Testis (tissue), 2 donors: ENCODE measurements around the gene TMEM52.

Source experiments
- POLR2A ChIP-seq: fragments of 450-650 bp; IDR thresholded peaks from one replicate; pipeline ENCODE4 v1.6.1; 2017; ENCODE audit warnings: antibody characterized with exemption, mild to moderate bottlenecking, moderate library complexity
- TF ChIP-seq, protein P1 (sequence below), 3 experiments: fragments of 450-650 bp in 2 of 3; fragments of 200-600 bp in 1 of 3; sonication (generic) in 1 of 3; IDR thresholded peaks; one replicate each; pipeline ENCODE4 v1.5.1; 2016 to 2019; ENCODE audit warnings: antibody characterized with exemption in 3 of 3, mild to moderate bottlenecking in 2 of 3, moderate library complexity in 1 of 3

DNA sequence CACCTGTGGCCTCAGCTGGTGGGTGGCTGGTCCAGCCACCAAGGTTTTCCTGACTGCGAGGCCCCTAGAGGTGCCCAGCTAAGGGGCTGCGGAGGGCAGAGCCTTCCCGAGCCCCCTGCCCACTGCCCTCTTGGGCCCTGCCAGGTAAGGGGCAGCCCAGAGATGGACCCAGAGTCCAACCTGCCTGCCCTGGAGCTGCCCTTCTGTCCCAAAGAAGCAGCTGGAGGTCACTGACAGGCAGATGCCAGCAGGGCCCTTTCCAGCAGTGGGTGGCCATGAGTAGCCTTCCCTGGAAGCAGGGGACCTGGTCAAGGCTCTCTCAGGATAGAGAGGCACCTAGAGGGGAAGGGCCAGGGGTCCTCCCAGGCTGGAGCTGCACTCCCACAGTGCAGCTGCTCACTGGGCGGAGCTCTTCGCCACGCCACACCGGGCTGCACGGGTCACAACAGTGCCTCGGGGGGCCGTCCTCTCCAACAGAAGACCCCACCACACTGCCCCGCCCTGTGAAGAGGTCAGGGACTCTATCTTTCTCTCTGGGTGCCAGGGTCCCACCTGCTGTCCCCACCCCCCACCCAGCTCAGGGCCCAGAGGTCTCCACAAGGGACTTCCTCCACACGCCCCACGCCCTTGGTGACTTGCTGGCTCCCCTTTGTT, 17.3 kb downstream of the TMEM52 start:
- TF ChIP-seq POLR2A = no peak
- TF ChIP-seq, protein P1, sequence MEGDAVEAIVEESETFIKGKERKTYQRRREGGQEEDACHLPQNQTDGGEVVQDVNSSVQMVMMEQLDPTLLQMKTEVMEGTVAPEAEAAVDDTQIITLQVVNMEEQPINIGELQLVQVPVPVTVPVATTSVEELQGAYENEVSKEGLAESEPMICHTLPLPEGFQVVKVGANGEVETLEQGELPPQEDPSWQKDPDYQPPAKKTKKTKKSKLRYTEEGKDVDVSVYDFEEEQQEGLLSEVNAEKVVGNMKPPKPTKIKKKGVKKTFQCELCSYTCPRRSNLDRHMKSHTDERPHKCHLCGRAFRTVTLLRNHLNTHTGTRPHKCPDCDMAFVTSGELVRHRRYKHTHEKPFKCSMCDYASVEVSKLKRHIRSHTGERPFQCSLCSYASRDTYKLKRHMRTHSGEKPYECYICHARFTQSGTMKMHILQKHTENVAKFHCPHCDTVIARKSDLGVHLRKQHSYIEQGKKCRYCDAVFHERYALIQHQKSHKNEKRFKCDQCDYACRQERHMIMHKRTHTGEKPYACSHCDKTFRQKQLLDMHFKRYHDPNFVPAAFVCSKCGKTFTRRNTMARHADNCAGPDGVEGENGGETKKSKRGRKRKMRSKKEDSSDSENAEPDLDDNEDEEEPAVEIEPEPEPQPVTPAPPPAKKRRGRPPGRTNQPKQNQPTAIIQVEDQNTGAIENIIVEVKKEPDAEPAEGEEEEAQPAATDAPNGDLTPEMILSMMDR (IDR thresholded peaks at IDR 0.05) = no peak
